ENCODE results near the gene LAMC3.
A peak's percentile ranks its signal among the peaks of the same experiment; 100 is the strongest.

The LAMC3 gene

GRCh38 chr9:131008909-131009618, at the start of gene LAMC3:
Gene LAMC3, plus strand, starts transcription at chr9:131009174. Its CDS starts 41 bp downstream, at chr9:131009215.
- DNase-seq, result peak in 1 of 2 experiments; percentile 38

- no peak for DNase-seq
These were observed 49.1 kb upstream of the LAMC3 start for GRCh38 chr9:130959809-130960334.

GRCh38 chr9:130960522-130961378, 48.2 kb upstream of the LAMC3 start:
- no peak for DNase-seq

- no peak for DNase-seq
These were observed 47.3 kb upstream of the LAMC3 start for GRCh38 chr9:130961511-130962300.

GRCh38 chr9:130962418-130963316, 46.3 kb upstream of the LAMC3 start:
- DNase-seq, result peak; percentile 84 to 93

GRCh38 chr9:130963337-130963908, 45.6 kb upstream of the LAMC3 start:
- DNase-seq, result no peak

- DNase-seq, result no peak
These were observed 45.1 kb upstream of the LAMC3 start for GRCh38 chr9:130963916-130964315.

- DNase-seq, result no peak
These were observed 43.3 kb upstream of the LAMC3 start for GRCh38 chr9:130965680-130966079.

GRCh38 chr9:130970052-130970451, 38.9 kb upstream of the LAMC3 start:
- no peak for DNase-seq

- DNase-seq, result no peak
These were observed 38.1 kb upstream of the LAMC3 start for GRCh38 chr9:130970855-130971254.

- no peak for DNase-seq
These were observed 37.6 kb upstream of the LAMC3 start for GRCh38 chr9:130971294-130971849.

- no peak for DNase-seq
These were observed 36.6 kb upstream of the LAMC3 start for GRCh38 chr9:130972277-130972956.

- no peak for DNase-seq
These were observed 35.9 kb upstream of the LAMC3 start for GRCh38 chr9:130972957-130973685.

GRCh38 chr9:130973686-130974281, 35.2 kb upstream of the LAMC3 start:
- no peak for DNase-seq

- DNase-seq, result no peak
These were observed 34.3 kb upstream of the LAMC3 start for GRCh38 chr9:130974697-130975096.

- DNase-seq, result no peak
These were observed 33.8 kb upstream of the LAMC3 start for GRCh38 chr9:130975156-130975555.

GRCh38 chr9:130975932-130976841, 32.8 kb upstream of the LAMC3 start:
- DNase-seq, result no peak

GRCh38 chr9:130977811-130978221, 31.2 kb upstream of the LAMC3 start:
- no peak for DNase-seq
